ENCODE results near the gene FARS2.

The FARS2 gene

DNA sequence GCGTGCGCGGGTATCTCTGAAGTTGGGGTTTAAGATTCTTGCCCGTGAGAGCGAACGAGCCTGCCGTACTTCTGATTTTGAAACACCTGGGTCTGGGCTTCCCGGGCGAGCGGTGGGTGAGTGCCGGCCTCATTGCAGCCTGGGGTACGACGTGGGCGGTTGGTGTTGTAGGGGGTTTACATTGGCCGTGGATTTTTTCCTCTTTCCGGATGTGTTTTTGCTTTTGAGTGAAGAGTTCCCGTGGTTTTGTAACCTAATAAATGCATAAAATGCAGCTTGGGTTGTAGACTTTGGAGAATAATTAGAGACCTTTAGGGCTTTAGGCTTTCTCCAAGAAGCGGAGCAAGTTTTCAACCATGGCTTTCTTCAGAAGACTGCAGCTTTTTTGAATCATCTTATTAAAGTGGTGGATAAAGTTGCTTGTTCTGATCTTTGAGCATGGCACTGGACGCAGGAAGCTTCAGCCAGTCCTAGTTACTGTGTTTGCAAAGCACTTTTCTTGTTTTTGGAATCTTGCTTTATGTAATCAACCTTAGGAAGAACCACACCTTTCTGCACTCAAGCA is 314 bp downstream of the FARS2 start:
- DNase-seq, result no peak
- Mint-ChIP-seq H3K27me3 (ENCODE audit: low read depth, poor library complexity) (no peaks in the 10 kb centered on the region), H3K9me3 (peaks cover 4% of the 10 kb centered on the region), H3K27ac (peak overlapping the region; percentile 100), H3K4me1 (peaks cover 25% of the 10 kb centered on the region), H3K36me3 (ENCODE audit: low read depth) (peaks cover 35% of the 10 kb centered on the region), H3K4me3 (peak overlapping the region; percentile 98)
- TF ChIP-seq, protein P1, sequence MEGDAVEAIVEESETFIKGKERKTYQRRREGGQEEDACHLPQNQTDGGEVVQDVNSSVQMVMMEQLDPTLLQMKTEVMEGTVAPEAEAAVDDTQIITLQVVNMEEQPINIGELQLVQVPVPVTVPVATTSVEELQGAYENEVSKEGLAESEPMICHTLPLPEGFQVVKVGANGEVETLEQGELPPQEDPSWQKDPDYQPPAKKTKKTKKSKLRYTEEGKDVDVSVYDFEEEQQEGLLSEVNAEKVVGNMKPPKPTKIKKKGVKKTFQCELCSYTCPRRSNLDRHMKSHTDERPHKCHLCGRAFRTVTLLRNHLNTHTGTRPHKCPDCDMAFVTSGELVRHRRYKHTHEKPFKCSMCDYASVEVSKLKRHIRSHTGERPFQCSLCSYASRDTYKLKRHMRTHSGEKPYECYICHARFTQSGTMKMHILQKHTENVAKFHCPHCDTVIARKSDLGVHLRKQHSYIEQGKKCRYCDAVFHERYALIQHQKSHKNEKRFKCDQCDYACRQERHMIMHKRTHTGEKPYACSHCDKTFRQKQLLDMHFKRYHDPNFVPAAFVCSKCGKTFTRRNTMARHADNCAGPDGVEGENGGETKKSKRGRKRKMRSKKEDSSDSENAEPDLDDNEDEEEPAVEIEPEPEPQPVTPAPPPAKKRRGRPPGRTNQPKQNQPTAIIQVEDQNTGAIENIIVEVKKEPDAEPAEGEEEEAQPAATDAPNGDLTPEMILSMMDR (IDR thresholded peaks at IDR 0.05), result no peak

- Mint-ChIP-seq H3K4me1 (peaks cover 10% of the 10 kb centered on the region), H3K27ac (no peak overlapping the region), H3K9me3 (peaks cover 17% of the 10 kb centered on the region), H3K27me3 (ENCODE audit: low read depth, poor library complexity) (no peaks in the 10 kb centered on the region), H3K4me3 (no peak overlapping the region), H3K36me3 (ENCODE audit: low read depth) (peaks cover 29% of the 10 kb centered on the region)
- TF ChIP-seq, protein P1 (IDR thresholded peaks at IDR 0.05), result no peak
- no peak for DNase-seq
These were observed 5.1 kb downstream of the FARS2 start for GRCh38 chr6:5266423-5266822.

DNA sequence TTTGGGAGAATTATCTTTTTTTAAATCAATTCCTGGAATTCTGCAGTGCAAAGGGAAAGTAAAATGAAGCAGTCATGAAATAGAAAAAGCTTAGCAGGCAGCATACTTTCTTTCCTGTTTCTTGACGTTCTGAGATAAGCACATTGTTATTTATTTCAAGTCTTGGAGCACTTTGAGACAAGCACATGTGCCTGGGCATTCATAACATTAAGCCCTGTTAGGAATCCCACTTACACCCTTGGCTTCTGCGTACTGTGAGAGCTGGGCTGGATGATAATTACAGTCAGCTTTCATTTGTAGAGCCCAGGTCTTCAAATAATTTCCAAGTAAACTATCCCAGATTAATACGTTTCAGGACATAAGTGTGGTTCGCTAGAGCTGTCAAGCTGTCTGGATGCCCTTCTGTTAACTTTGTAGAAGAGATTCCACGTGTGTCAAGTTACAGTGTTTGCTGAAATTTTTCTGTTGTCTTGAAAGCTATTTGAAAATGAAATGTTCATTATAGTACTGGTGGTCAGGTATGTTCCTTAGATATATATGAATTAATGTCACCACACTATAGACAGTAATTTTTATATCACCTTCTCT is 8.9 kb downstream of the FARS2 start:
- Mint-ChIP-seq H3K4me3 (no peak overlapping the region), H3K9me3 (peaks cover 17% of the 10 kb centered on the region), H3K4me1 (no peaks in the 10 kb centered on the region), H3K27ac (no peak overlapping the region), H3K27me3 (ENCODE audit: low read depth, poor library complexity) (no peaks in the 10 kb centered on the region), H3K36me3 (ENCODE audit: low read depth) (peaks cover 39% of the 10 kb centered on the region)
- no peak for DNase-seq
- TF ChIP-seq, protein P1 (IDR thresholded peaks at IDR 0.05), result no peak

GRCh38 chr6:5271926-5272325 is 10.6 kb downstream of the FARS2 start:
- TF ChIP-seq, protein P1 (IDR thresholded peaks at IDR 0.05), result no peak
- H3K36me3 Mint-ChIP-seq (ENCODE audit: low read depth), result peaks cover 29% of the 10 kb centered on the region
- no peak overlapping the region for H3K4me3 Mint-ChIP-seq
- H3K9me3 Mint-ChIP-seq, result peaks cover 15% of the 10 kb centered on the region
- H3K27ac Mint-ChIP-seq, result no peak overlapping the region
- H3K27me3 Mint-ChIP-seq (ENCODE audit: low read depth, poor library complexity), result no peaks in the 10 kb centered on the region
- no peaks in the 10 kb centered on the region for H3K4me1 Mint-ChIP-seq
- no peak for DNase-seq

GRCh38 chr6:5274231-5274630 is 12.9 kb downstream of the FARS2 start:
- no peak for DNase-seq
- TF ChIP-seq, protein P1 (IDR thresholded peaks at IDR 0.05), result no peak
- H3K27me3 Mint-ChIP-seq (ENCODE audit: low read depth, poor library complexity), result no peaks in the 10 kb centered on the region
- no peak overlapping the region for H3K4me3 Mint-ChIP-seq
- H3K9me3 Mint-ChIP-seq, result no peaks in the 10 kb centered on the region
- peaks cover 14% of the 10 kb centered on the region for H3K36me3 Mint-ChIP-seq (ENCODE audit: low read depth)
- no peaks in the 10 kb centered on the region for H3K4me1 Mint-ChIP-seq
- H3K27ac Mint-ChIP-seq, result no peak overlapping the region

GRCh38 chr6:5275497-5275896 is 14.2 kb downstream of the FARS2 start:
- TF ChIP-seq, protein P1 (IDR thresholded peaks at IDR 0.05), result no peak
- H3K27ac Mint-ChIP-seq, result no peak overlapping the region
- no peaks in the 10 kb centered on the region for H3K9me3 Mint-ChIP-seq
- peaks cover 14% of the 10 kb centered on the region for H3K36me3 Mint-ChIP-seq (ENCODE audit: low read depth)
- no peaks in the 10 kb centered on the region for H3K27me3 Mint-ChIP-seq (ENCODE audit: low read depth, poor library complexity)
- H3K4me3 Mint-ChIP-seq, result no peak overlapping the region
- no peaks in the 10 kb centered on the region for H3K4me1 Mint-ChIP-seq
- no peak for DNase-seq
